Uterus (tissue), 4 donors: ENCODE results near the gene ZNF432. TPM values are rescaled to one million over a fixed set of nuclear protein-coding genes. Genes with fewer than 3 reads are reported as not detected.

ENCODE experiments used
- DNase-seq, 2 donors: peaks; one replicate each; pipeline ENCODE4 v3.0.0-alpha.2; 2019 to 2020
- H3K27ac ChIP-seq, 2 donors: fragments of 200-600 bp; sonication (generic); 1 replicate in 1 of 2; 2 replicates in 1 of 2; pipeline ENCODE4 v1.5.1; 2016 to 2018
- H3K27me3 ChIP-seq, 2 donors: fragments of 200-600 bp; sonication (generic); one replicate each; pipeline ENCODE4 v1.5.1; 2018 to 2019; ENCODE audit warnings: control low read depth in 1 of 2
- H3K36me3 ChIP-seq, 2 donors: fragments of 200-600 bp; sonication (generic); one replicate each; pipeline ENCODE4 v1.5.1; 2019; ENCODE audit warnings: control low read depth in 1 of 2
- H3K4me1 ChIP-seq, 2 donors: fragments of 200-600 bp; sonication (generic); one replicate each; pipeline ENCODE4 v1.5.1; 2018 to 2019; ENCODE audit warnings: control low read depth in 1 of 2
- H3K4me3 ChIP-seq, 2 donors: fragments of 200-600 bp; sonication (generic); 1 replicate in 1 of 2; 2 replicates in 1 of 2; pipeline ENCODE4 v1.5.1; 2018 to 2019; ENCODE audit warnings: mild to moderate bottlenecking in 1 of 2
- H3K9me3 ChIP-seq, 2 donors: fragments of 200-600 bp; sonication (generic); one replicate each; pipeline ENCODE4 v1.5.1; 2019; ENCODE audit warnings: control low read depth in 1 of 2
- POLR2A ChIP-seq, 2 donors: fragments of 450-650 bp; IDR thresholded peaks; one replicate each; pipeline ENCODE4 v1.6.1; 2016; ENCODE audit warnings: antibody characterized with exemption in 2 of 2, mild to moderate bottlenecking in 1 of 2, moderate library complexity in 1 of 2
- intact Hi-C: fragments of 100-400 bp; cut with DNase I; formaldehyde crosslinking; loops from one replicate; pipeline ENCODE4 v1.15.1; 2023; ENCODE audit warnings: low total_unique reads
- total RNA-seq, 4 donors: library from RNA; depleted of rRNA in 3 of 4; stranded (reverse); fragments of >200 nt in 3 of 4; gene quantifications; one replicate each; pipeline versions ENCODE4 v1.1.0 to v1.2.4, GENCODE V29; 2014 to 2023
- TF ChIP-seq, protein P1 (sequence below), 4 experiments: fragments of 200-600 bp in 2 of 4; fragments of 450-650 bp in 2 of 4; sonication (generic) in 2 of 4; IDR thresholded peaks; one replicate each; pipeline ENCODE4 v1.5.1; 2016 to 2019; ENCODE audit warnings: antibody characterized with exemption in 4 of 4, mild to moderate bottlenecking in 2 of 4, moderate library complexity in 1 of 4
- donor health status: DM: yes; HTN: yes; CAD: no.

ZNF432 gene
- total RNA-seq, 4 donors from 2014 or later, result 9.7 to 41.8 (median 29.9) TPM

GRCh38 chr19:52022193-52022592 is 26.4 kb downstream of the ZNF432 start:
- Histone ChIP-seq H3K27me3 (no peaks in the 10 kb centered on the region), H3K36me3 (no peaks in the 10 kb centered on the region), H3K4me3 (no peak overlapping the region), H3K4me1 (no peaks in the 10 kb centered on the region), H3K9me3 (peaks cover 0 to 61% of the 10 kb centered on the region in 2 donors), H3K27ac (no peak overlapping the region)
- intact Hi-C loops, result no loop called here
- TF ChIP-seq, protein P1, sequence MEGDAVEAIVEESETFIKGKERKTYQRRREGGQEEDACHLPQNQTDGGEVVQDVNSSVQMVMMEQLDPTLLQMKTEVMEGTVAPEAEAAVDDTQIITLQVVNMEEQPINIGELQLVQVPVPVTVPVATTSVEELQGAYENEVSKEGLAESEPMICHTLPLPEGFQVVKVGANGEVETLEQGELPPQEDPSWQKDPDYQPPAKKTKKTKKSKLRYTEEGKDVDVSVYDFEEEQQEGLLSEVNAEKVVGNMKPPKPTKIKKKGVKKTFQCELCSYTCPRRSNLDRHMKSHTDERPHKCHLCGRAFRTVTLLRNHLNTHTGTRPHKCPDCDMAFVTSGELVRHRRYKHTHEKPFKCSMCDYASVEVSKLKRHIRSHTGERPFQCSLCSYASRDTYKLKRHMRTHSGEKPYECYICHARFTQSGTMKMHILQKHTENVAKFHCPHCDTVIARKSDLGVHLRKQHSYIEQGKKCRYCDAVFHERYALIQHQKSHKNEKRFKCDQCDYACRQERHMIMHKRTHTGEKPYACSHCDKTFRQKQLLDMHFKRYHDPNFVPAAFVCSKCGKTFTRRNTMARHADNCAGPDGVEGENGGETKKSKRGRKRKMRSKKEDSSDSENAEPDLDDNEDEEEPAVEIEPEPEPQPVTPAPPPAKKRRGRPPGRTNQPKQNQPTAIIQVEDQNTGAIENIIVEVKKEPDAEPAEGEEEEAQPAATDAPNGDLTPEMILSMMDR (IDR thresholded peaks at IDR 0.05), result no peak
- TF ChIP-seq POLR2A (IDR thresholded peaks at IDR 0.05), result no peak
- DNase-seq, result no peak

- Histone ChIP-seq H3K36me3 (no peaks in the 10 kb centered on the region), H3K27ac (no peak overlapping the region), H3K27me3 (no peaks in the 10 kb centered on the region), H3K4me3 (no peak overlapping the region), H3K9me3 (peaks cover 0 to 76% of the 10 kb centered on the region in 2 donors), H3K4me1 (no peaks in the 10 kb centered on the region)
- DNase-seq, result no peak
- TF ChIP-seq, protein P1 (IDR thresholded peaks at IDR 0.05), result no peak
- no peak for TF ChIP-seq POLR2A (IDR thresholded peaks at IDR 0.05)
- intact Hi-C loops, result no loop called here
These were observed 28.1 kb downstream of the ZNF432 start for GRCh38 chr19:52020506-52020905.

DNA sequence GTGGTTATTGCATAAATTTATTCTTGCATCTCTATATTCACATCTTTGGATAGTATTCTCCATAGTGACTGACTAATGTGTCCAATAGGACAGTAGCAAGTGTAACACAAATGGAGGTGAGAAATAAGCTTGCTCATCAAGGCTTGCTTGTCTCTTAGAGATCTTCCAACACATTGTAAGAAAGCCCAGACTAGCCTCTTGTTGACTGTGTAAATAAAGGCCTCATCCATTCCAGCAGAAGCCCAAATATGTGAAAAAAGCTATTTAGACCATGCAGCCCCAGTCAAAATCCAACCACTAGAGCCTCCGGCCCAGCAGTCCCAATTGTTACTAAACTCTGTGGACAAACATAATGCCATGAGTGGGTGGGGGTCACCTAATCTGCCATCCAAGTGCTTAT is 38.0 kb downstream of the ZNF432 start:
- Histone ChIP-seq H3K9me3 (peaks cover 0 to 20% of the 10 kb centered on the region in 2 donors), H3K27ac (no peak overlapping the region), H3K27me3 (no peaks in the 10 kb centered on the region), H3K4me1 (no peaks in the 10 kb centered on the region), H3K36me3 (no peaks in the 10 kb centered on the region), H3K4me3 (no peak overlapping the region)
- intact Hi-C loops, result no loop called here
- no peak for TF ChIP-seq POLR2A (IDR thresholded peaks at IDR 0.05)
- TF ChIP-seq, protein P1 (IDR thresholded peaks at IDR 0.05), result no peak
- DNase-seq, result no peak

- Histone ChIP-seq H3K4me3 (peak within 1 kb of the TSS; percentile 71 to 77), H3K27me3 (no peaks in the 10 kb centered on the region), H3K4me1 (no peaks in the 10 kb centered on the region), H3K9me3 (peaks cover 0 to 9% of the 10 kb centered on the region in 2 donors), H3K27ac (peak within 1 kb of the TSS; percentile 84 to 87), H3K36me3 (no peaks in the 10 kb centered on the region)
- DNase-seq, result peak; percentile 85 to 88
- intact Hi-C loops, result no loop called here
- TF ChIP-seq, protein P1 (IDR thresholded peaks at IDR 0.05), result no peak
- TF ChIP-seq POLR2A (IDR thresholded peaks at IDR 0.05), result peak; percentile 23 to 40
These were observed 40.7 kb downstream of the ZNF432 start, which contains the start of gene ZNF615 for GRCh38 chr19:52007806-52008557. Gene ZNF615, minus strand, starts transcription at chr19:52008211. Its CDS starts 4,500 bp downstream, at chr19:52003711.

DNA sequence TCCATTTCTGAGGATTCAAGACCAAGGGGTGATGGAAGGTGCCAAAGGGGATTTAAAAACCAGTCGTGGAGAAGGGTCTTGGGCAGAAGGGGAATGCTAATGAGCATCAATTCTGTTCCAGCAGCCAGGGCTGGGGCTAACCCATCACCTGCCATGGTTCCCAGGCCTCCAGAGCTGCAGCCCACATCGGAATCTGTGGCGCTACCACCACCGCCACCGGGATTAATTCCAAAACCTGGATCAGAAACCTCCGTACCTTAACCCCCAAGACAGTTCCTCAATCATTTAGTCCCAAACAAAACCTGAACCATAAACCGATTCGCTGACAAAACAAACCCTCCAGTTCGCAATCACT is 41.2 kb downstream of the ZNF432 start:
- peak overlapping the region; percentile 71 to 77 for H3K4me3 ChIP-seq
- H3K27ac ChIP-seq, result peak overlapping the region; percentile 84 to 87
- peaks cover 0 to 12% of the 10 kb centered on the region in 2 donors for H3K9me3 ChIP-seq
- H3K27me3 ChIP-seq, result no peaks in the 10 kb centered on the region
- H3K36me3 ChIP-seq, result no peaks in the 10 kb centered on the region
- no peak for DNase-seq
- H3K4me1 ChIP-seq, result no peaks in the 10 kb centered on the region
- TF ChIP-seq, protein P1 (IDR thresholded peaks at IDR 0.05), result no peak
- TF ChIP-seq POLR2A (IDR thresholded peaks at IDR 0.05), result no peak
- intact Hi-C loops, result no loop called here
